K562 (cell line): ENCODE measurements around the gene RAB40B. TPM values are rescaled to one million over a fixed set of nuclear protein-coding genes. Genes with fewer than 3 reads are reported as not detected.

ENCODE experiments used
- MYNN ChIP-seq, 2 experiments: sonication (generic); formaldehyde crosslinking in 1 of 2; IDR thresholded peaks; 2 replicates each; pipeline versions ENCODE4 v1.5.0 to v1.6.1; 2016 to 2020; ENCODE audit warnings: antibody characterized with exemption in 1 of 2, missing genetic modification reagents in 1 of 2
- polyA plus RNA-seq, 8 experiments: library from polyadenylated mRNA; depleted of rRNA in 4 of 8; stranded (reverse) in 5 of 8; unstranded in 3 of 8; fragments of >200 nt; fragmentation: Nextera tagmentation in 2 of 8; fragmentation: Illumina TruSeq in 1 of 8; extraction: Ambion mirVana in 2 of 8; extraction: Trizol in 1 of 8; gene quantifications; 2 replicates each; pipeline versions ENCODE4 v1.2.1 to v1.2.3, GENCODE V29; 2011 to 2014; ENCODE audit warnings: inconsistent platforms in 1 of 8, missing spikeins in 1 of 8
- total RNA-seq, 7 experiments: library from RNA; depleted of rRNA in 6 of 7; stranded (reverse); fragments of >200 nt in 6 of 7; fragmentation: Illumina TruSeq in 2 of 7; extraction: Trizol in 2 of 7; gene quantifications; 2 replicates each; pipeline versions ENCODE4 v1.2.1 to v1.2.3, GENCODE V29; 2011 to 2021; ENCODE audit warnings: low replicate concordance in 1 of 7
- TF ChIP-seq, protein P1 (sequence below): fragments of 200-600 bp; sonication (generic); IDR thresholded peaks from one replicate; pipeline ENCODE4 v1.6.1; 2012; ENCODE audit warnings: mild to moderate bottlenecking, low read depth, low read length, inconsistent platforms

RAB40B gene
- total and polyA plus RNA-seq, 9 of the 15 experiments (the other 6 are each of a cell fraction or from before 2014, with no cell fraction given) = 0.13 to 4.6 (median 1.4) TPM

DNA sequence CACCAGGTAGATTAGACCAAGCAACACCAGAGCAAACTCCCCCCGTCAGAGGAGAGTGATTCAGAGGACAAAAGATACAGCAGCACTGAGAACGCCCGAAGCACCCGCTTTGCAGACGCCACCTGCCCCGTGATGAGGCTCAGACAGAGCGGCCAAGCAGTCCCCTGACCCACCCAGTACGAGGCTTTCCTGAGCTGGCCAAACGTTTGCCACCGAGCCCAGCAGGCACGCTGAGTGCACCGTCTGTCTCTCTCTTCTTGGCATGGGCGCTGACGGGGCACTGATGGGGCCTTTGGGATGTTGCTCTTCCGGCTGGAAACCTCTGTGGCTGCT, 30.9 kb downstream of the RAB40B start (continued):
- TF ChIP-seq, protein P1, sequence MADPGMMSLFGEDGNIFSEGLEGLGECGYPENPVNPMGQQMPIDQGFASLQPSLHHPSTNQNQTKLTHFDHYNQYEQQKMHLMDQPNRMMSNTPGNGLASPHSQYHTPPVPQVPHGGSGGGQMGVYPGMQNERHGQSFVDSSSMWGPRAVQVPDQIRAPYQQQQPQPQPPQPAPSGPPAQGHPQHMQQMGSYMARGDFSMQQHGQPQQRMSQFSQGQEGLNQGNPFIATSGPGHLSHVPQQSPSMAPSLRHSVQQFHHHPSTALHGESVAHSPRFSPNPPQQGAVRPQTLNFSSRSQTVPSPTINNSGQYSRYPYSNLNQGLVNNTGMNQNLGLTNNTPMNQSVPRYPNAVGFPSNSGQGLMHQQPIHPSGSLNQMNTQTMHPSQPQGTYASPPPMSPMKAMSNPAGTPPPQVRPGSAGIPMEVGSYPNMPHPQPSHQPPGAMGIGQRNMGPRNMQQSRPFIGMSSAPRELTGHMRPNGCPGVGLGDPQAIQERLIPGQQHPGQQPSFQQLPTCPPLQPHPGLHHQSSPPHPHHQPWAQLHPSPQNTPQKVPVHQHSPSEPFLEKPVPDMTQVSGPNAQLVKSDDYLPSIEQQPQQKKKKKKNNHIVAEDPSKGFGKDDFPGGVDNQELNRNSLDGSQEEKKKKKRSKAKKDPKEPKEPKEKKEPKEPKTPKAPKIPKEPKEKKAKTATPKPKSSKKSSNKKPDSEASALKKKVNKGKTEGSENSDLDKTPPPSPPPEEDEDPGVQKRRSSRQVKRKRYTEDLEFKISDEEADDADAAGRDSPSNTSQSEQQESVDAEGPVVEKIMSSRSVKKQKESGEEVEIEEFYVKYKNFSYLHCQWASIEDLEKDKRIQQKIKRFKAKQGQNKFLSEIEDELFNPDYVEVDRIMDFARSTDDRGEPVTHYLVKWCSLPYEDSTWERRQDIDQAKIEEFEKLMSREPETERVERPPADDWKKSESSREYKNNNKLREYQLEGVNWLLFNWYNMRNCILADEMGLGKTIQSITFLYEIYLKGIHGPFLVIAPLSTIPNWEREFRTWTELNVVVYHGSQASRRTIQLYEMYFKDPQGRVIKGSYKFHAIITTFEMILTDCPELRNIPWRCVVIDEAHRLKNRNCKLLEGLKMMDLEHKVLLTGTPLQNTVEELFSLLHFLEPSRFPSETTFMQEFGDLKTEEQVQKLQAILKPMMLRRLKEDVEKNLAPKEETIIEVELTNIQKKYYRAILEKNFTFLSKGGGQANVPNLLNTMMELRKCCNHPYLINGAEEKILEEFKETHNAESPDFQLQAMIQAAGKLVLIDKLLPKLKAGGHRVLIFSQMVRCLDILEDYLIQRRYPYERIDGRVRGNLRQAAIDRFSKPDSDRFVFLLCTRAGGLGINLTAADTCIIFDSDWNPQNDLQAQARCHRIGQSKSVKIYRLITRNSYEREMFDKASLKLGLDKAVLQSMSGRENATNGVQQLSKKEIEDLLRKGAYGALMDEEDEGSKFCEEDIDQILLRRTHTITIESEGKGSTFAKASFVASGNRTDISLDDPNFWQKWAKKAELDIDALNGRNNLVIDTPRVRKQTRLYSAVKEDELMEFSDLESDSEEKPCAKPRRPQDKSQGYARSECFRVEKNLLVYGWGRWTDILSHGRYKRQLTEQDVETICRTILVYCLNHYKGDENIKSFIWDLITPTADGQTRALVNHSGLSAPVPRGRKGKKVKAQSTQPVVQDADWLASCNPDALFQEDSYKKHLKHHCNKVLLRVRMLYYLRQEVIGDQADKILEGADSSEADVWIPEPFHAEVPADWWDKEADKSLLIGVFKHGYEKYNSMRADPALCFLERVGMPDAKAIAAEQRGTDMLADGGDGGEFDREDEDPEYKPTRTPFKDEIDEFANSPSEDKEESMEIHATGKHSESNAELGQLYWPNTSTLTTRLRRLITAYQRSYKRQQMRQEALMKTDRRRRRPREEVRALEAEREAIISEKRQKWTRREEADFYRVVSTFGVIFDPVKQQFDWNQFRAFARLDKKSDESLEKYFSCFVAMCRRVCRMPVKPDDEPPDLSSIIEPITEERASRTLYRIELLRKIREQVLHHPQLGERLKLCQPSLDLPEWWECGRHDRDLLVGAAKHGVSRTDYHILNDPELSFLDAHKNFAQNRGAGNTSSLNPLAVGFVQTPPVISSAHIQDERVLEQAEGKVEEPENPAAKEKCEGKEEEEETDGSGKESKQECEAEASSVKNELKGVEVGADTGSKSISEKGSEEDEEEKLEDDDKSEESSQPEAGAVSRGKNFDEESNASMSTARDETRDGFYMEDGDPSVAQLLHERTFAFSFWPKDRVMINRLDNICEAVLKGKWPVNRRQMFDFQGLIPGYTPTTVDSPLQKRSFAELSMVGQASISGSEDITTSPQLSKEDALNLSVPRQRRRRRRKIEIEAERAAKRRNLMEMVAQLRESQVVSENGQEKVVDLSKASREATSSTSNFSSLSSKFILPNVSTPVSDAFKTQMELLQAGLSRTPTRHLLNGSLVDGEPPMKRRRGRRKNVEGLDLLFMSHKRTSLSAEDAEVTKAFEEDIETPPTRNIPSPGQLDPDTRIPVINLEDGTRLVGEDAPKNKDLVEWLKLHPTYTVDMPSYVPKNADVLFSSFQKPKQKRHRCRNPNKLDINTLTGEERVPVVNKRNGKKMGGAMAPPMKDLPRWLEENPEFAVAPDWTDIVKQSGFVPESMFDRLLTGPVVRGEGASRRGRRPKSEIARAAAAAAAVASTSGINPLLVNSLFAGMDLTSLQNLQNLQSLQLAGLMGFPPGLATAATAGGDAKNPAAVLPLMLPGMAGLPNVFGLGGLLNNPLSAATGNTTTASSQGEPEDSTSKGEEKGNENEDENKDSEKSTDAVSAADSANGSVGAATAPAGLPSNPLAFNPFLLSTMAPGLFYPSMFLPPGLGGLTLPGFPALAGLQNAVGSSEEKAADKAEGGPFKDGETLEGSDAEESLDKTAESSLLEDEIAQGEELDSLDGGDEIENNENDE = no peak
- TF ChIP-seq MYNN (IDR thresholded peaks at IDR 0.05) (no peak), MYNN (CRISPR knock-in tag; IDR thresholded peaks at IDR 0.05) (no peak)
- TF ChIP-seq, all 486 proteins: peak for 0
